NCI-H2171 (cell line): Measurements from ENCODE around the gene CDKN2A.

Experiments used
- DNase-seq: peaks from one replicate; lab custom pipeline; 2025; lab: John Stamatoyannopoulos, UW

Gene CDKN2A

DNA sequence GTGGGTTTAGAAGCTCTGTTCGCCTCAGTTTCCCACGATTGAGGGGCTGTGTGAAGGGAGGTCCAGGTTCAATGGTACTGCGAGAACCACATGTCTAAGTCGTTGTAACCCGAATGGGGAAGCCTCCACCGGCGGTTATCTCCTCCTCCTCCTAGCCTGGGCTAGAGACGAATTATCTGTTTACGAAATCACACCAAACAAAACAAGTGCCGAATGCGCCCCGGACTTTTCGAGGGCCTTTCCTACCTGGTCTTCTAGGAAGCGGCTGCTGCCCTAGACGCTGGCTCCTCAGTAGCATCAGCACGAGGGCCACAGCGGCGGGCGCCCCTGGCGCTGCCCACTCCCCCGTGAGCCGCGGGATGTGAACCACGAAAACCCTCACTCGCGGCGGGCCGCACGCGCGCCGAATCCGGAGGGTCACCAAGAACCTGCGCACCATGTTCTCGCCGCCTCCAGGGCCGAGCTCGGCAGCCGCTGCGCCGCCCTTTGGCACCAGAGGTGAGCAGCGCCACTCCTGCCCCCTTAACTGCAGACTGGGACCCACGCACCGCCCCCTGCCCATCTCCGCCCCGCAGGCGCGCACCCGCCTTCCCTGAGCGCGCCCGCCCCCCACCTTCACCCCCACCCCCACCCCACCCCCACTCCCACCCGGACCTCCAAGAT lies at the start of gene CDKN2A:
TSS of gene CDKN2A (minus strand) at position 500 of the 663 bp plus-strand sequence.
- DNase-seq: no peak

DNA sequence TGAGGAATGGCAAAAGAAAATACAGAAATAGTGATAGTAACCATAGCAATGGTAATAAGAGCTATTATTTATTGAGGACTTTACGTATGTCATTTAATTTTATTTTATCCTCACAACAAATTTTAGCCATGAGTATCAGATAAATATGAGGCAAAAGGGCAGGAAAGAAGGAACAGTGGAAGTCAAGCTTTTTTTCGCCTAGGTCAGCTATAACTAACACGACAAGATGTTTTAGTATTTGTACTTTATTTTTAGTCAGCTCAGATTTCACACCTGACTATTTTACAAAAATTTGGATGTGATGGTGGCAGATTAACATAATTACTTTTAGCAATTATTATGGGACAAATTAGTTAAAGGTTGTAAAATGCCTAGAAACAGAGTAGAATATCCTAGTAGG lies 49.7 kb upstream of the CDKN2A start:
- DNase-seq: no peak

DNA sequence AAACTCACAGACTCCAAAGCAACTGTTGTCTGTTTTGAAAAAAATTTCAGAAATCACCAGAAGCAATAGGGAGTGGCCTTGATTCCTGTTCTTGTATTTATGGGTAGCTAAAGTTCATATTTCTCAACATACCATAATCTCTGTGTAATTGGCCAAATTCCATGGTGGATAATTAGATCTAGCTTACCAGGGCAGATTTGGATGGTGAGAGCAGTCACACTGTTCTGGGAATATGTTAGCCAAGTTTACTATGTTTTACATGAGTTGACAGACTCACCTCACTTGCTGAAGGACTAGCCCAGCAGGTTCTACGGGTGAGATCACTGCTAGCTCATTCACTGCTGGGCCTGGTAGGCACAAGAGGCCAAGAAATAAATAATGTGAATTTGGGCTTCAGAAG lies 47.6 kb upstream of the CDKN2A start:
- DNase-seq: no peak

DNA sequence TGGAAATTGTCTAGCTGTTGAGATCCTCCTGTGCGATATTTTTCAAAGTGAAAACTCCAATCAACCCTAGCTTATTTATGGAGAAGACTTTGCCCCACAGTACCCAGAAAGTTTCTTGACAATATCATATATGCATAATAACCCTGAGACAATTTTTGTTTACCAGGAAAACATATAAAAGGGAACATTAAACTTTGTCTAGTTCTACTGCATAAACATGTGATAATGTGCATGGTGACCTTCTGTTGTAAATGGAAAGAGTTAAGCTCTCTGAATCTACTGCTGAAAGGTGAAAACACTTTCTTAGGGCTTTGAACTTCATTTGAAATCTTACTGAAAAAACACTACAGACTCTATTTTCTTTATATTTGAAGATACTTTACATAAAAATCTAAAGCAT lies 47.2 kb upstream of the CDKN2A start:
- DNase-seq: no peak

DNA sequence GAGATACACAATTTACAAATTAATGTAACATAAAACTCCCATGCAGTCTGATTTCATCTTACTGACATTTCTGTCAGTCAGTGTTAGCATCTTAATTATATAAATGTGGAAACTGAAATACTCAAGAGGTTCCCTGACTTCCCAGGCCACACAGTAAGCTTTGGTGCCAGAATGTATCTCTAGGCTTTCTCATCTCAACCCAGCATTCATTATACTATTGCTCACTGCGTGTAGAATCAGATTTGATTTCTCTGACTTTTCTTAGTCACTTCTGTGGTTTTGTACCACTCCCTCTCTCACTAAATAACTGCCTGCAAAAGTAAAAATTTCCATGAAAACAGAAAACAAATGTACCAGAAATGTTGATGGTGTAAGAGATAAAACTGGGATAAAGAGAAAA lies 46.6 kb upstream of the CDKN2A start:
- no peak for DNase-seq

DNA sequence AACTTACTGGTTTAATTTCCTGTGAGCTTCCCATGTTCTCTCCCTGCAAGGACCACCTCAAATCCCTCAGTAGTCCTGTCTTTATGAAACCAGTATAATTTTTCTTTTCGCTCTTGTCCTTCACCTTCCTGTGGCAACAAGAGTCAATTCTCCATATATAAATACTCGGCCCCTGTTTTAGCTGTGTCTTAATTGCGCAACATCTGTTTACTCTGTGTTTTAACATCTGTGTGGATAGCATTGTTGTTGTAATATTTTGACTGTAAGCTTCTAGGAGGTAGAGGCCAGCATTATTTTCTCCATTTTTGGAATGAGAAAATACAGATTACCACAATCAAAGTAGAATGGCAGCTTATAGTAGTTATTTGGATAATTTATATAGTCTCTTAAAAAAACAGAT lies 45.1 kb upstream of the CDKN2A start:
- no peak for DNase-seq

DNA sequence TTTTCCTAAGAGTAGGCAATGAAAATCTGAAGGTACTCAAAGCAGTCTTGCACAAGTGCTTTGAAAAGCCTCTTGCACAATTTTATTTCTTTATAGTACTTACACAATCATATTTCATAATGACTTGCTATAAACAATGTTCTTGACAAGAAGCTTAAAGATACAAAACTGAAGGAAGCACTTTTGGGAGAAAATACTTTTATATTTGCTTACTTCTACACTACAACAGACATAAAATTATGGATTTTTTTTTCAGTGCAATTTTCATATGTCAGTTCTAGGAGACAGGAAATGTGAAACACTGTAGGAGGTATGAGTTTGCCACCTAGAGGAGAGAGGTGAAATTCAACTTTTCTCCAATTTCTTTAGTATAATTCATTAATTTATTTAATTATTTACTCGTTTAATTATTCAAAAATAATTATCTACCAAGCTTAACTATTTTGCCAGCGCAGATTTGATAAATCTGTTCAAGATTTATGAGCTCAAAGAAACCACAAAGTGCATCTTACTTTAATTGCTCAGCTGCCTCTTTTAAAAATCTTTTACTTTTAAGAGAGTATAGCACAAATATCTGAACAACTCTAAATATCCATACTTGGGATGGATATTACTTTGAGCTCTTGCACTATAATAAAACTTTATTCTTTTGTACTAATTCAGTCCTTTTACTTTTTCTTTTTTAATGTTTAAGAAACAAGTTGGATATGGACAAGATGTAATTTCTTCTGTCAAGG lies 43.9 kb upstream of the CDKN2A start:
- DNase-seq: no peak

DNA sequence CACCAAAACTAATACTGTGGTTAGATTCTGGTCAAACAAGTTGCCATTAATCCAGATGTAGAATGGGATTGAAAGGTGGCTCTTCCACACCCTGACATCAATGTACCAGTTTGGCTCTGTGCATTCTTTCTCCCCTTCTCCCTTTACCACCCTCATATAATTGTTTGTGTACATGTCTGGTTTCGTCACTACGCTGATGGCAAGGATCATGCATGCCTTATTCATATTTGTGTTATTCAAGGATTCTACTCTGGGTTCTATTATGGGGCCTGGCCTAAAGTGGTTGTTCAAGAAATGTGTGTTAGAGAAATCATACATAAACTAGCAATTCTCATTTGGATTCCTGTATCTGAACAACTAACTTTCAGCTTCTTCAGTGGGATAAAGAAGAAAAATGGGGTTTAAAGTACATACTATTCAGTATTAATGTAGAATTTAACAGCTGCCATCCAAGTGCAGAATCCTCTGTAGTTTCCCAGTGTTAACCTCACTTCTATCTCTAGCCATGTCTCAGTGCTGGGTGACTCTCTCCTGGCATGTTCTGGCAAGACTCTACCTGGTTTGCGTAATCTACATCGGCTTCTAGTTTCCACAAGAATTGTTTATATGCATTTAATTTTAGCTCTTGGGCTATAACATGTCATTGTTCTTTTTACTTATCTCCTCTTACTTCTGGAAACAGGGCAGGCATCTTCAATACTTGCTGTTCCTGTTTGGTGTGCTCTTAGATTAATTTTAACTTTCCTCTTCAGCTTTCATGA lies 42.9 kb upstream of the CDKN2A start:
- DNase-seq: no peak

DNA sequence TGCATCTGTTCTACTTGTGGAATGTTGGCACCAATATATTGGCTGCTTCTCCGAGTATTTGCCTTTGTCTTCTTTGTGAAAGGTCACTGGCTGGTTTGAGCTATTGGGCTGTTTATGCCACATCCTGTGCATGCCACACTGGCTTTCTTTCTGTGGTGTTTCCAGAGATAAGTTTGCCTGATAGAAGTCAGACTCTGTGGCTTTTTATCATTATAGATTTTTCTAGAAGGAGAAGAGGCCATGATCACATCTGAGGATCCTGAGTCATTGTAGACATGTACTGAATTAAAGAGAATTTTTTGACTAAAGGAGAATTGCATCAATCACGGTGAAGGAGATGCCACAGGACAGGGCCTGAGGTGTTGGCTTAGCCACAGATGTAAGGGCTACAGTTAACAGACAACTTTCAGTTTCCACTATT lies 41.4 kb upstream of the CDKN2A start:
- no peak for DNase-seq

DNA sequence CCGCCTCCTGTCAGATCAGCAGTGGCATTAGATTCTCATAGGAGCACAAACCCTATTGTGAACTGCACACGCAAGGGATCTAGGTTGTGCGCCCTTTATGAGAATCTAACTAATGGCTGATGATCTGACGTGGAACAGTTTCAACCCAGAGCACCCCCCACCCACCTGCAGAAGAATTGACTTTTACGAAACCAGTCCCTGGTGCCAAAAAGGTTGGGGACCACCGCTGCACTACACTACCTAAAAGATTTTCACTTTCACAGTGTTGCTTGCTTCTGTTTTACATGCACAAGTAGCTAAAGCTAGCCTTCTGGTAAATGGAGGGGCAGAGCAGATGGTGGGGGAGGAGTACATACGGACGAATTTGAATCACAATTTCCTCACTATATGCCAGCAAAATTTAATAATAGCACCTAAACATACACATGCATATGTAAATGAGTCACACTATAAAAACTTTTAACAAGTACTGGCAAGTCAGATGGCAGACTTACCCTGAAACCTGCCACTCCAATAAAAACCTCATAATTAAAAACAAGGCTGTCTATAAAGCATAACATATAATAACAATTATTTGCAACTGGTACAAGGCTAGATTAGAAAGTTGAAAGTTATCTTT lies 38.9 kb upstream of the CDKN2A start:
- DNase-seq: no peak

DNA sequence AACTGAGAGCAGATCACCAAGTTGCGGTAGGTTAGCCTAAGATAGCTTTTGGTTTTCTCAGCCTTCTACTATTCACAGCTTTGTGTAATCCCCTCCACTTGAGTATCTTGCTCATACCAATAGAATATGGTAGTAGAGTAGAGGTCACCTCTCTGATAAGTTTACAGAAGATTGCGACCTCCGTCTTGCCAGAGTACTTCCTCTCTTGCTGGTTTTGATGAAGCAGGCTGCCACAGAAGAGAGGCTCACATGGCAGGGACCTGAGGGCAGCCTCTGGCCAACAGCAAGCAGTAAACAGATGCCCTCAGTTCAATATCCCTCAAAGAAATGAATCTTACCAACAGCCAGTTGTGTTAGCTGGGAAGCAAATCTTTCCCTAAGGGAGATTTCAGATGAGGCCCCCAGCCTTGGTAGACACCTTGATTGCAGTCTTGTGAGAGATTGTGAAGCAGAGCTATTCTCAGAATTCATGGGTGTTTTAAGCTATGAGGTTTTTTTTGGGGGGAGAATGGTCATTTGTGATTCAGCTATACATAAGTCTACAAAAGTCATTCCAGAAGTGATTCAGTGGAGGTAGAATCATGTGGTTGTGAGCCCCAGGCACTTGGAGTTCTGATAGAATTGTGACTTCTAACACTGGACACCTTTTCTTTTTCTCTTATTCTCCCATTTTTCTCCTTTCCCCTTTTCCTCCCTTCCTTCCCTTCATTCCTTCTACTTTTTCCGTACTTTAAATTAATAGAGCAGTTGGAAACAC lies 37.6 kb upstream of the CDKN2A start:
- DNase-seq: no peak

DNA sequence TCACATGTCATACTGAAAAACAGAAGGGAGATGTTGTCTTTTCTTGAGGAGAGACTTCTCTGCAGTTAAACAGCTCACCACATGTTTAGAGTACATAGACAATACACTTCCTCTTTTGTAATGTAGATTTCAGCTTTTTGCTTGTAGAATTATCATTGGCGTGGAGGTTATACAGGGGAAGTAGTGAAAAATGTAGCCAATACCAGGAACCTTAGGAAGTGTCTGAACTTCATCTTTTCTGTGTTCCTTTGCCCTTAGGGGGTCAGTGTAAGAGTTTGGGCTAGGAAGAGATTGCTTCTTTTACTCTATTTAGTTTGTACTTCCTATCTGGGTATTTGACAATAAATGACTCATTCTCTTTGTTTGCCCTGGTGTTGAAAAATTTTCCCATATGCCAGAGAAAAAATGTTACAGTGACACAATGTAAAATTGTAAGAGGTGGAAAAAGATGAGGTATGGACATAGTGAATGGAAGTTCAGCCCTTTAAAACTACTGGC lies 36.0 kb upstream of the CDKN2A start:
- DNase-seq: no peak

DNA sequence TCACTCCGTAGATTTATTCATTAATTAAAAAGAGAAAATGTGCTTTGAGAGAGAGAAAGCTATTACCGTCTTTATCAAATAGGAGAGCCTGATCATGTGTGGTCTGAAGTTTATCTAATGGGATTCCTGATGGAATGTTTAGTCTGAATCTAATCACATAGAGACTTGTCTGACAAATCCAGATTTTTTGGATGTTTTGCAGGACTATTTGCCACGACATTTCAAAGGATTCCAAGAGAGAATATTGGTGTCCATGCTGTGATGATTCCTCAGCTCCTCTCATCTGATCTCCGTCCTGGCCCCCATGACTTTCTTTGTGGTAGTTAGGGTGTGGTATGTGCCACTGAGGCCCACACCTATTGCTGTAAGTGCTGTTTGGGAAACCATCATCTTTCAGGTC lies 35.0 kb upstream of the CDKN2A start:
- DNase-seq: no peak

DNA sequence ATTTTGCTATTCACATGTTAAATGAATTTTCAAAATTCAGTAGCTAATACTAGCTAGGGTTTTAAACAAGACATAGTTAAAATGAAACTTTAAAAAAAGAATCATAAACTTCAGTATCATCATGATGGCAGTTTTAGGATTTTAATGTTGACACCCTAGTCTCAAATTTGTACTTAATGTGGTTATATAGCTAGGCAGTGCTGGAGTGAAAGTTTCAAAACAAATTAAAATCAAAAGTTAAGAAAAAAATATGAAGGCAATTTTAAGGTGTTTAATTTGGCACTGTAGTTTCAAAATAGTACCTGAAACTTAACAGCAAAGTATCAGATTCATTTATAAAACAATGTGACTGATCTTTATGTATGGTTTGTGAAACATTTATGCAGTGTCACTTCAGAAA lies 34.2 kb upstream of the CDKN2A start:
- DNase-seq: no peak

DNA sequence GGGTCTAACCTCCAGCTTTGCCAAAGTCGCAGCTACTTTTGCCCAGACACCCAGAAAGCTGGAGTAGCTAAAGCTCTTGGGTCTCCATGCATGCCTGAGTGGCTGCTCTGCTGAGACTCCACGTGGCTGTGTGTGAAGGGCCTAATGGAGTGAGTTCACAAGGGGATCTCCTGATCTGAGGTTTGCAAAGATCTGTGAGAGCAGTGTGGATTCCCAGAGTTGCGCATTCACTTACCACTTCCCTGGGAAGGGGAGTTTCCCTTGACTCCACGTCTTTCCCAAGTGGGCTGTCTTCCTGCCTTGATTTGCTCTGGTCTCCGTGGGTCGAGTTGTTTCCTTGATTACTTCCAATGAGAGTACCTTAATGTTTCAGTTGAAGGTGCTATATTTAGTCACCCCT lies 32.5 kb upstream of the CDKN2A start:
- DNase-seq: no peak

DNA sequence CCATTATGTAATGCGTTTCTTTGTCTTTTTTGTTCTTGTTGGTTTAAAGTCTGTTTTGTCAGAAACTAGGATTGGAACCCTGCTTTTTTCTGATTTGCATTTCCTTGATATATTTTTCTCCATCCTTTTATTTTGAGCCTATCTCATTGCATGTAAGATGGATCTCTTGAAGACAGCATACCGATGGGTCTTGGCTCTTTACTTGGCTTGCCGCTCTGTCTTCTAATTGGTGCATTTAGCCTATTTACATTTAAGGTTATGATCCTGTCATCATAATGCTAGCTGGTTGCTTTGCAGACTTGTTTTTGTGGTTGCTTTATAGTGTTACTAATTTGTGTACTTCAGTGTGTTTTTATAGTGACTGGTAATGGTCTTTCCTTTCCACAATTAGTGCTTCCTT lies 28.2 kb upstream of the CDKN2A start:
- no peak for DNase-seq

DNA sequence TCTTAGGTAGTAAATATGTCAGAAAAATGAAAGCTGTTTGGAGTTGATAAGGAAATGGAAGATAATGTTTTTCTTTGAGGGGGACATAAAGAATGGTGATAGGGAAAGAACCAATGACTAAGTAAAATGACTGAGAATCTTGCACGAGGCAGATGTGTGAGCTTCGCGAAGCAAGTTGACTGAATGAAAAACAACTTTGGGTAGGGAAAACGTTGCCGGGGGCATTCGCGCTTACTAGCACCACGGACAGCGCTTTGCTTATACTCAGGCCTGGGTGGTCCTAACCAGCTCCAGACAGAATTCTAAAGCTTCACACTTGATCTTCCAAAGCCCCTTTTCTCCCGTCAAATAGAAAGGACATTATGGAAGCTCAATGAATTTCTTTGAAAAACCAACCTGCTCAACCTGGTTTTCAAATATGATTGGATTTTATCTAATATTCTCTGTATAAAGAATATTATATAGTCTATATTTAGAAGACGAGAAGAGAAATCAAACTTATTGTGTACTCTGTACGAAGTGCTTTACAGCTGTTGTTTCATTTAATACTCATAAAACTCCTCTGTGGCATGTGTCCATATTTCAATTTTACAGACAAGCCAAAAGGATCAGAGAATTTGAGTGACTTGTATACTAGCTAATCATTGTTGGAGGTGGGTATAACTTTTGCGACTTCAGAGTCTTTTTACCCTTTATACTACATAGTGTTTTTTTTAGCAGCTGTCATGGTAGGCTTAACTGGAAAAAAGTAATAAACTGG lies 16.9 kb upstream of the CDKN2A start:
- no peak for DNase-seq

DNA sequence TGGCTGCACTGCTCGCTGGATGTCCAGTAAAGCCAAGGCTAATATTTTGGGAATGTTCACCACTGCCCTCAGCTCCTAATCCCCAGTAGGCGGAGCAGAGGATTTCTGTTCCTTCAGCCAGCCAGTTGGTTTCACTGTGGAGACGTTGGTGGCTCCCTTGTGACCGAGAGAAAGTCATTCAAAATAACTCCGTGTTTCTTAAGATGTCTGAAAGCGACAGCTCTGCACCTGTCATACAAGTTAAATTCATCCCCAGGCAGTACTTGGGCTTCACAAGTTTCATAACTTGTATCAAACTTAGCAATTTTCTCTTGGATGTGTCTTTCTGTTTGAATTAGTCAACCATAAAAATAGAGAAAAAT lies 15.3 kb upstream of the CDKN2A start:
- DNase-seq: no peak

DNA sequence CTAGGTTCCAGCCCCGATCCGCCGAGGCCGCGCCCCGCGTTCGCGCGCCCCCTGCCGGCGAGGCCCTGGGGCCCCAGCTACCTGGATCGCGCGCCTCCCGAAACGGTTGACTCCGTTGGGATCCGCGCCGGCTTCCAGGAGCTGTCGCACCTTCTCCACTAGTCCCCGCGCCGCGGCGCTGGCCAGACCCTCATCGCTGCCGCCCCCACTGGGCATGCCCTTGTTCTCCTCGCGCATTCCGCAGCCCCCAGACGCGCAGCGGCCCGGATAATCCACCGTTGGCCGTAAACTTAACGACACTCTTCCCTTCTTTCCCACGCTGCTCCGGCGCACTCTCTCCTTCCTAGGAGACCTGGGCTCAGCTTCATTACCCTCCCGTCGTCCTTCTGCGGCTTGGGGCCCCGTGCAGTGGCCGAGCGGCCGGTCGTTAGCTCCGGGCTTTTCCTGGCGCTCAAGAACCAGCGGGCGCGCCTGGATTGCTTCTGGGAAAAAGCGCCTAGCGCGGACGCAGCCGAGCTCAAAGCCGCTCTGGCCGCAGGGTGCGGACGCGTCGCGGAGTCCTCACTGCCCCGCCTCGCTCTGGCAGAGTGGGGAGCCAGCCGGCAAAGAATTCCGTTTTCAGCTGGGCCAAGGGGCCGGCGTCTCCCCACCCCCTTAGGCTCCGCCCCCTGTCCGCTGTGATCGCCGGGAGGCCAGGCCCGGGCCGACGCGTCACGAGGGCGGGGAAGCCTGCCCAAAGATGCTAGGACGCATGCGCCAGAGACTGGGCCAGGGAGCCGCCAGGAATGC lies 14.7 kb upstream of the CDKN2A start, which contains the start of gene CDKN2B:
TSS of gene CDKN2B (minus strand) at position 589 of the 789 bp plus-strand sequence. CDS start at position 237, 352 bp downstream.
- DNase-seq: peak; percentile 68

DNA sequence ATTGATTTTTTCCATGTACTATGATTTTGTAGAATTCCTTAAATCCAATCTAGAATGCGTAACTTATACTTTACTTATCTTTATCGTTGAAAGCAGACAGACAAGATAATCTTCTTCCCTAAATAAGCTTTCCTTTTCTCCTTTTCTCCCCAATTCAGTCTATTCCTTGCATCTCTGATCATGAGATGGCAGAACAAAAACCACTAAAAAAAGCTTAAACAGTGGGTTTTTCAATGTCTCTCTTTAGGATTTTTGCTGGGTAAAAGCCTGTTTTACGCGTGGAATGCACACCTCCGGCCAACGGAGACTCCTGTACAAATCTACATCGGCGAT lies 14.2 kb upstream of the CDKN2A start:
- DNase-seq: no peak
